A673 (cell line): ENCODE data around the gene ZKSCAN7. TPM values are rescaled to one million over a fixed set of nuclear protein-coding genes. Genes with fewer than 3 reads are reported as not detected.

Experiments used
- BruUV-seq: library from RNA; stranded (reverse); fragments of 400-500 nt; replicated peaks from 2 replicates; lab custom pipeline; 2021; lab: Mats Ljungman, UMichigan
- CTCF ChIA-PET: fragments of 300-600 bp; sonication (Branson Sonifier 250); formaldehyde crosslinking; loops from one replicate; lab custom pipeline; 2022; ENCODE audit warnings: antibody characterized with exemption; lab: Charles Lee
- POLR2A ChIA-PET: fragments of 300-600 bp; sonication (Branson Sonifier 250); formaldehyde crosslinking; loops from one replicate; lab custom pipeline; 2022; ENCODE audit warnings: antibody characterized with exemption; ENCODE audit not compliant: low non-redundant PET; lab: Charles Lee
- DNase-seq: peaks from one replicate; pipeline ENCODE4 v3.0.0-alpha.2; 2015; ENCODE audit warnings: low spot score
- H3K27ac ChIP-seq: fragments of 200-600 bp; sonication (generic); 2 replicates; pipeline ENCODE4 v1.5.1; 2016; ENCODE audit warnings: mixed run types, low read depth, mild to moderate bottlenecking, mixed read lengths, antibody characterized with exemption, low read length; ENCODE audit not compliant: poor library complexity, severe bottlenecking
- H3K27me3 ChIP-seq: fragments of 200-600 bp; sonication (generic); replicated peaks from 2 replicates; pipeline ENCODE4 v1.6.1; 2017; ENCODE audit warnings: mixed run types, low read depth, mild to moderate bottlenecking, mixed read lengths, antibody characterized with exemption, low read length; ENCODE audit not compliant: insufficient read depth, poor library complexity
- H3K36me3 ChIP-seq: fragments of 200-600 bp; sonication (generic); 2 replicates; pipeline ENCODE4 v1.6.1; 2016; ENCODE audit warnings: mixed run types, mild to moderate bottlenecking, mixed read lengths, antibody characterized with exemption, low read length; ENCODE audit not compliant: insufficient read depth, poor library complexity, severe bottlenecking
- H3K4me1 ChIP-seq: fragments of 200-600 bp; sonication (generic); 2 replicates; pipeline ENCODE4 v1.6.1; 2017; ENCODE audit warnings: mixed run types, mild to moderate bottlenecking, mixed read lengths, antibody characterized with exemption, low read length; ENCODE audit not compliant: insufficient read depth, poor library complexity, severe bottlenecking
- H3K4me3 ChIP-seq: fragments of 200-600 bp; sonication (generic); 2 replicates; pipeline ENCODE4 v1.5.1; 2016; ENCODE audit warnings: low read depth, mixed run types, mild to moderate bottlenecking, mixed read lengths, low read length; ENCODE audit not compliant: poor library complexity, severe bottlenecking
- H3K9me3 ChIP-seq: fragments of 200-600 bp; sonication (generic); 2 replicates; pipeline ENCODE4 v1.6.1; 2016; ENCODE audit warnings: mixed run types, low read depth, mild to moderate bottlenecking, mixed read lengths, antibody characterized with exemption, low read length; ENCODE audit not compliant: poor library complexity, severe bottlenecking
- EZH2 ChIP-seq: fragments of 200-600 bp; sonication (generic); IDR thresholded peaks from 2 replicates; pipeline ENCODE4 v1.6.1; 2017; ENCODE audit warnings: borderline replicate concordance, low read depth, mild to moderate bottlenecking, mixed read lengths, antibody characterized with exemption, low read length; ENCODE audit not compliant: poor library complexity, severe bottlenecking
- intact Hi-C: fragments of 100-400 bp; cut with micrococcal nuclease; formaldehyde crosslinking; loops from one replicate; pipeline ENCODE4 v1.10.0; 2022; ENCODE audit not compliant: unreplicated experiment
- total RNA-seq: library from RNA; stranded (reverse); gene quantifications from 2 replicates; pipeline ENCODE4 v1.2.3, GENCODE V29; 2021
- TF ChIP-seq, protein P1 (sequence below): fragments of 300-800, 200-600 bp; sonication (generic); conservative IDR thresholded peaks from 2 replicates; pipeline ENCODE4 v1.5.1; 2017; ENCODE audit warnings: low read depth, mild to moderate bottlenecking, antibody characterized with exemption, low read length, moderate library complexity, mixed read lengths

The ZKSCAN7 gene
- total RNA-seq, 1 experiment from 2014 or later, result 3.0 TPM

DNA sequence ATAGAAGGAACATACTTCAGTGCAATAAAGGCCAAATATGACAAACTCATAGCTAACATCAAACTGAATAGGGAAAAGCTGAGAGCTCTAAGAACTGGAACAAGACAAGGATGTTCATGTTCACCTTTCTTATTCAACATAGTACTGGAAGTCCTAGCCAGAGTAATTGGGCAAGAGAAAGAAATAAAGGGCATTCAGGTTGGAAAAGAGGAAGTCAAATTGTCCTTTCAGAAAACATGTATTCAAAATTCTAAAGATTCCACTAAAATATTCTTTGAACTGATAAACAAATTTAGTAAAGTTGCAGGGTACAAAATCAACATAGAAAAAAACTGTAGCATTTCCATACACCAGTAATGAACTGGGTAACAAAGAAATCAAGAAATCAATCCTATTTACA lies 57.7 kb downstream of the ZKSCAN7 start:
- Histone ChIP-seq H3K27ac (no peak overlapping the region), H3K9me3 (no peaks in the 10 kb centered on the region), H3K4me3 (no peak overlapping the region), H3K27me3 (no peaks in the 10 kb centered on the region), H3K36me3 (no peaks in the 10 kb centered on the region), H3K4me1 (no peaks in the 10 kb centered on the region)
- CTCF ChIA-PET, result no interaction called here
- BruUV-seq, result no TSS peak
- DNase-seq, result no peak
- POLR2A ChIA-PET, result no interaction called here
- TF ChIP-seq EZH2, result no peak
- TF ChIP-seq, protein P1, sequence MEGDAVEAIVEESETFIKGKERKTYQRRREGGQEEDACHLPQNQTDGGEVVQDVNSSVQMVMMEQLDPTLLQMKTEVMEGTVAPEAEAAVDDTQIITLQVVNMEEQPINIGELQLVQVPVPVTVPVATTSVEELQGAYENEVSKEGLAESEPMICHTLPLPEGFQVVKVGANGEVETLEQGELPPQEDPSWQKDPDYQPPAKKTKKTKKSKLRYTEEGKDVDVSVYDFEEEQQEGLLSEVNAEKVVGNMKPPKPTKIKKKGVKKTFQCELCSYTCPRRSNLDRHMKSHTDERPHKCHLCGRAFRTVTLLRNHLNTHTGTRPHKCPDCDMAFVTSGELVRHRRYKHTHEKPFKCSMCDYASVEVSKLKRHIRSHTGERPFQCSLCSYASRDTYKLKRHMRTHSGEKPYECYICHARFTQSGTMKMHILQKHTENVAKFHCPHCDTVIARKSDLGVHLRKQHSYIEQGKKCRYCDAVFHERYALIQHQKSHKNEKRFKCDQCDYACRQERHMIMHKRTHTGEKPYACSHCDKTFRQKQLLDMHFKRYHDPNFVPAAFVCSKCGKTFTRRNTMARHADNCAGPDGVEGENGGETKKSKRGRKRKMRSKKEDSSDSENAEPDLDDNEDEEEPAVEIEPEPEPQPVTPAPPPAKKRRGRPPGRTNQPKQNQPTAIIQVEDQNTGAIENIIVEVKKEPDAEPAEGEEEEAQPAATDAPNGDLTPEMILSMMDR, result no peak
- intact Hi-C loops, result no loop called here

Other genes starting within 250 kb of the ZKSCAN7 start
- gene TCAIM, start 216.4 kb upstream of the ZKSCAN7 start, total RNA-seq, result 19.1 and 21.7 TPM in 2 replicates
- 17.6 and 18.6 TPM in 2 replicates for gene ZNF445, start 77.5 kb upstream of the ZKSCAN7 start, total RNA-seq
- gene ZNF660, start 29.8 kb downstream of the ZKSCAN7 start, total RNA-seq, result 4.1 and 5.8 TPM in 2 replicates
- gene ZNF197, start 69.8 kb downstream of the ZKSCAN7 start, total RNA-seq, result 14.0 and 14.3 TPM in 2 replicates
- 11.3 and 13.0 TPM in 2 replicates for gene ZNF35, start 93.5 kb downstream of the ZKSCAN7 start, total RNA-seq
- 1.6 and 2.2 TPM in 2 replicates for gene ZNF502, start 157.5 kb downstream of the ZKSCAN7 start, total RNA-seq
- 2.8 and 4.2 TPM in 2 replicates for gene ZNF501, start 174.4 kb downstream of the ZKSCAN7 start, total RNA-seq
- gene KIAA1143, start 206.4 kb downstream of the ZKSCAN7 start, total RNA-seq, result 24.3 and 24.6 TPM in 2 replicates
- 21.9 and 25.7 TPM in 2 replicates for gene KIF15, start 206.6 kb downstream of the ZKSCAN7 start, total RNA-seq